GM10248 (cell line): ENCODE results near the gene YIF1B.

ENCODE experiments used
- CTCF ChIA-PET: fragments of 300-600 bp; sonication (Branson Sonifier 250); formaldehyde crosslinking; extraction: SDS; loops from one replicate; lab custom pipeline; 2021; ENCODE audit warnings: antibody characterized with exemption; lab: Yijun Ruan, JAX
- POLR2A ChIA-PET: fragments of 350-650 bp; sonication (Branson Sonifier 250); formaldehyde crosslinking; extraction: SDS; loops from one replicate; lab custom pipeline; 2020; ENCODE audit warnings: antibody characterized with exemption; lab: Yijun Ruan, JAX
- DNase-seq: peaks from one replicate; pipeline ENCODE4 v3.0.0; 2012; ENCODE audit errors: extremely low spot score
- CTCF ChIP-seq: IDR thresholded peaks from 2 replicates; pipeline ENCODE4 v1.5.1; 2012; ENCODE audit warnings: mild to moderate bottlenecking, low read depth; ENCODE audit errors: extremely low read depth, missing control alignments, control extremely low read depth

YIF1B gene

GRCh38 chr19:38360351-38360750 is 44.6 kb upstream of the YIF1B start:
- ChIA-PET CTCF (interaction anchor here (0.7 to 1.1 kb wide), 3 partner anchors 12 to 26 kb away, joined by 3 to 4 read pairs (median 3); partner anchors contain the start of gene CATSPERG), POLR2A (interaction anchor here (1.3 kb wide), 1 partner anchor 14 kb away, joined by 5 read pairs; the partner anchor contains the start of gene PSMD8)
- no peak for TF ChIP-seq CTCF
- no peak for DNase-seq

- TF ChIP-seq CTCF, result no peak
- DNase-seq, result no peak
- ChIA-PET POLR2A (no interaction called here), CTCF (interaction anchor here (1.0 to 1.3 kb wide), 3 partner anchors 12 to 115 kb away, joined by 3 to 6 read pairs (median 3); partner anchors contain the start of gene CATSPERG)
Observed at GRCh38 chr19:38359242-38360021, 43.7 kb upstream of the YIF1B start.

- ChIA-PET CTCF (interaction anchor here (0.9 to 1.3 kb wide), 4 partner anchors 11 to 114 kb away, joined by 3 to 4 read pairs (median 3); no protein-coding TSS in a partner anchor), POLR2A (no interaction called here)
- no peak for TF ChIP-seq CTCF
- no peak for DNase-seq
Observed at GRCh38 chr19:38358071-38358470, 42.3 kb upstream of the YIF1B start.

GRCh38 chr19:38355728-38356725 is 40.3 kb upstream of the YIF1B start:
- TF ChIP-seq CTCF, result no peak
- CTCF ChIA-PET, result no interaction called here
- POLR2A ChIA-PET, result no interaction called here
- DNase-seq, result no peak

GRCh38 chr19:38352611-38353010 is 36.9 kb upstream of the YIF1B start:
- no peak for DNase-seq
- ChIA-PET POLR2A (no interaction called here), CTCF (interaction anchor here (1.2 to 1.5 kb wide), 2 partner anchors 14 to 107 kb away, joined by 3 to 4 read pairs; no protein-coding TSS in a partner anchor)
- no peak for TF ChIP-seq CTCF
